Measurements from ENCODE around the gene CARNS1. TPM values are rescaled to one million over a fixed set of nuclear protein-coding genes. Genes with fewer than 3 reads are reported as not detected.

CARNS1 gene
- total RNA-seq, 2 experiments from 2014 or later, result 4.8 to 4.9 TPM

- peaks cover 11% of the 10 kb centered on the region for H3K4me1 Mint-ChIP-seq (ENCODE audit: low read depth)
- no peak for ATAC-seq
- H3K27ac Mint-ChIP-seq, result no peak overlapping the region
- H3K27me3 Mint-ChIP-seq (ENCODE audit: low read depth), result peaks cover 3% of the 10 kb centered on the region
- no peaks in the 10 kb centered on the region for H3K36me3 Mint-ChIP-seq (ENCODE audit: low read depth)
- H3K4me3 Mint-ChIP-seq, result no peak overlapping the region
- no peaks in the 10 kb centered on the region for H3K9me3 Mint-ChIP-seq (ENCODE audit: insufficient read depth)
- ChIA-PET CTCF (no interaction called here), POLR2A (interaction anchor here (0.9 to 8.7 kb wide), 2 partner anchors 8 to 12 kb away, joined by 3 to 70 read pairs; partner anchors contain the start of gene AIP)
- no peak for DNase-seq
These were observed 57.4 kb downstream of the CARNS1 start for GRCh38 chr11:67472882-67473281.

Other genes starting within 250 kb of the CARNS1 start
- 100 to 1,000 TPM; 338 to 348 TPM for gene GRK2, start 149.2 kb upstream of the CARNS1 start, total RNA-seq
- gene ANKRD13D, start 126.4 kb upstream of the CARNS1 start, total RNA-seq, result 100 to 1,000 TPM; 179 to 189 TPM
- 10 to 100 TPM; 12.0 to 13.0 TPM for gene SSH3, start 112.1 kb upstream of the CARNS1 start, total RNA-seq
- 10 to 100 TPM; 53.2 to 56.7 TPM for gene POLD4, start 62.1 kb upstream of the CARNS1 start, total RNA-seq
- gene CLCF1, start 42.1 kb upstream of the CARNS1 start, total RNA-seq, result under 1 TPM; 0.29 to 0.50 TPM
- gene RAD9A, start 23.7 kb upstream of the CARNS1 start, total RNA-seq, result 10 to 100 TPM; 59.5 to 60.4 TPM
- 100 to 1,000 TPM; 429 to 434 TPM for gene PPP1CA, start 13.8 kb upstream of the CARNS1 start, total RNA-seq
- 100 to 1,000 TPM; 345 to 352 TPM for gene TBC1D10C, start 11.6 kb upstream of the CARNS1 start, total RNA-seq
- gene RPS6KB2, start 12.8 kb downstream of the CARNS1 start, total RNA-seq, result 10 to 100 TPM; 64.0 to 66.9 TPM
- gene PTPRCAP, start 22.0 kb downstream of the CARNS1 start, total RNA-seq, result 100 to 1,000 TPM; 445 to 447 TPM
- gene CORO1B, start 27.8 kb downstream of the CARNS1 start, total RNA-seq, result 100 to 1,000 TPM; 157 to 169 TPM
- not detected for gene GPR152, start 37.1 kb downstream of the CARNS1 start, total RNA-seq
- gene CABP4, start 39.7 kb downstream of the CARNS1 start, total RNA-seq, result 1 to 10 TPM; 1.6 to 1.9 TPM
- 10 to 100 TPM; 39.6 to 42.5 TPM for gene TMEM134, start 53.6 kb downstream of the CARNS1 start, total RNA-seq
- gene AIP, start 67.3 kb downstream of the CARNS1 start, total RNA-seq, result 100 to 1,000 TPM; 156 to 163 TPM
- 100 to 1,000 TPM; 110 to 117 TPM for gene PITPNM1, start 89.7 kb downstream of the CARNS1 start, total RNA-seq
- gene CDK2AP2, start 92.5 kb downstream of the CARNS1 start, total RNA-seq, result 100 to 1,000 TPM; 168 to 175 TPM
- gene CABP2, start 107.8 kb downstream of the CARNS1 start, total RNA-seq, result not detected
- 100 to 1,000 TPM; 330 to 337 TPM for gene GSTP1, start 168.1 kb downstream of the CARNS1 start, total RNA-seq
- 100 to 1,000 TPM; 250 to 258 TPM for gene NDUFV1, start 191.3 kb downstream of the CARNS1 start, total RNA-seq
- 10 to 100 TPM; 18.6 to 20.1 TPM for gene NUDT8, start 214.3 kb downstream of the CARNS1 start, total RNA-seq
- not detected for gene TBX10, start 224.1 kb downstream of the CARNS1 start, total RNA-seq
- under 1 TPM; 0.61 to 0.73 TPM for gene ACY3, start 235.1 kb downstream of the CARNS1 start, total RNA-seq